ENCODE data around the gene TMED8.
A peak's percentile ranks its signal among the peaks of the same experiment; 100 is the strongest.
"Not testable (repeated sequence)": the region's sequence is repeated elsewhere in the genome, so short reads cannot be mapped to it uniquely, and the experiment has no call there.

Gene TMED8, protein sequence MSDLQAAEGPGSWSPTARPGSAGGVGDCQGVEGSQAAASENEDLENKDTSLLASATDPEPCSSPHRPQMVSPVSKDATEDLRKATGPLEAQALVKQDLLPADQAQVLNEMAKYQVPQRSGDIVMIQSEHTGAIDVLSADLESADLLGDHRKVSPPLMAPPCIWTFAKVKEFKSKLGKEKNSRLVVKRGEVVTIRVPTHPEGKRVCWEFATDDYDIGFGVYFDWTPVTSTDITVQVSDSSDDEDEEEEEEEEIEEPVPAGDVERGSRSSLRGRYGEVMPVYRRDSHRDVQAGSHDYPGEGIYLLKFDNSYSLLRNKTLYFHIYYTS

DNA sequence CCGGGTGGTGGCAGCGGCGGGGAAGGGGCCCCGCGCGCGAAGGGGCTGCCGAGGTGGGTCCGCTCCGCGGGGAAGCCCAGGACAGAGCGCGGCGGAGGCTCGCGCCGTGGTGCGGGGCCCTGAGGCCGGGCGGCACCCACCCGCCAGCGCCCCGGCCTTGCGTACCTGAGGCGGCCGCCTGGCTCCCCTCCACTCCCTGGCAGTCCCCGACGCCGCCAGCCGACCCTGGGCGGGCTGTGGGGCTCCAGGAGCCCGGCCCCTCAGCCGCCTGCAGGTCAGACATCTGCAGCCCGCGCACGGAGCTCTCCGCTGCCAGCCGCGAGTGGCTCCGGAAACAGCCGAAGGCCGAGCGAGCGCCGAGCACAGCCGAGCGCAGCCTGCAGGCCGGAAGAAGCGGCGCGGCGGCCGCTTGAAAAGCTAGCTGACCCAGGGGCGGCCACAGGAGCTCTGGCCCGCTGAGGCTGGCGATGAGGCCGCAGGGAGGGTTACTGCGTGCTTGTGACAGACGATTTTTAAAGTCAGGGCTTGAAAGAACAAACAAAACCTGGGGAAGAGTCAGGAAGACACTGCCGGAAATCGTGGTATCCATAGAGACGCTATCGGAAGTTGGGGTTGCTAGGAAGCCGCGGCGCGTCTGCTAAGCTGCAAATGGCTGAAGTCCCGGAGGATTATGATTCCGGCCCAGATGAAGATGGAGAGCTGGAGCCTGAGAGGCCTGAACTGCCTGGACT is at the start of gene TMED8, which contains the start of gene SAMD15:
TMED8 (minus strand) TSS at position 324 of the 731 bp plus-strand sequence; CDS start at position 283, 41 bp downstream.
SAMD15 (plus strand) TSS at position 609 of the 731 bp plus-strand sequence; CDS start at position 649, 40 bp downstream.
- DNase-seq = peak; percentile 89

DNA sequence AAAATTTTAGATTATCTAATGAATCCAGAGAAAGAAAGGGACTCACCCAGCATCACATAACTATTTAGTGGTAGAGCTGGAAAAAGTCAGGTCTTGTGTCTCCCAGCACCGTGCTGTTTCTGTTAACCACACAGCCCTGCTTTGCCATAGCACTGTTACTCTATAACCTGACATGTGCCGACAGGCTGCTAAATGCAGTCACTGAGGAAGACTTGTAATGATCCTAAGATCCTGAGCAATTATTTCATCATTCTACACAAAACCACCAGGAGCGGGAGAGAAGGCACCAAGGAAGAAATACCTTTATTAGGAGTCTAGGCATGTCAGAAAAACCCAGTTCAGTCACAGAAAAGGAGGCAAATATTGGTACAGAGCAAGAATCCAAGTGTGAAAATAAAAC is 49.5 kb upstream of the TMED8 start:
- DNase-seq = no peak

DNA sequence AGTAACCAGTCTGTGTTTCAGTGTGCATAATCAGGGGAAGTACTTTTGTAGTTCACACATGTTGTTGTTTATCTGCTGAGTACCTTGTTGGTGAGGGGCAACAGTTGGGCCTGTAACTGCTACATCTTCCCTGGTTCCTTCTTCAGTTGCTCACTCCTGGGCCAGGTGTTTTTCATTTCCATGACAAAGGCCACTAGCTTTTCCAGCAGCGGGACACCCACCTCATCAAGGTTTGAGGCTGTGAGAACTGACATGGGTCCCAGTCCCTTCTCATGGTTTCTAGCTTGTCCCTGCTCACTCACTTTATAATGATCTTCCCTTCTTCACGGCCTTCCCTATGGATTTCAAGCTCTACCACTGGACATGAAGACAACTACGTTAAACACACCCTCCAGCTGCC is 48.0 kb upstream of the TMED8 start:
- DNase-seq = no peak

DNA sequence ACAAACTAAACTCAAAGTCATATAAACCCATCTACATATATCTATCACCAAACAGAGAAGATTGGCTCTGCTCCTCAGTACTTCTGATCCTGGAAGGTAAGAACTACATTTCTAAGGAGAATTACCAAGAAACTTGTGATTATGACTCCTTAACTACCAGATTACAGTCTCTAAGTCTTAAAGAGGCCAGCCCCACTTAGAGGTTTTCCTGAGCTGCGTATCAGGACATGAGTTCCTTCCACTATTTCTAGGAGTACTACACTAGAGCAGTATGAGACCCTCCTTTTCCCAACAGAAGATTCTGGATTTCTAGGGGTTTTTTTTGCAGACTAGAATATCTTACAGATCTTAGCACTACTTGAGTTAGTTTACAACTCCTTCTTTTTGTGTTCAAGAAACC is 46.5 kb upstream of the TMED8 start, which contains the start of gene NOXRED1:
NOXRED1 (minus strand) TSS at position 101 of the 400 bp plus-strand sequence. CDS start 634 bp downstream, outside the sequence.
- DNase-seq = no peak

DNA sequence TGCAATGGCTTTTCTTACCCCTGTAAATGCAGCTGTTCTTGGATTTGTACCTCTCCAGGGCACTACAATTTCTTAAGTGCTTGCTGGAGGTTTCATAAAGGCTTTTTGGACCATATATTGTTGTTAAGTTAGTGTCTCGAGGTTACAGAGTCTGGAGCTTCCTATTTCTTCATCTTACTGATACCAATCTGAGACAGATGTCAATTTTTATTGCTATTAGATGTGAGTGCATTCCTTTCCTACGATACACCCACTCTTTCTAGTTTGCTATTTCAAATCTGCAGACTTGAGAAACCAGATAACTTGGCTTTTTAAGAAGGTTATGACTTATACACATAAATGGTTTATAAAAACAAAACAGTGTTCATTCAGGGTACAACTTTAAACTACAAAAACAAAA is 44.3 kb upstream of the TMED8 start:
- no peak for DNase-seq

DNA sequence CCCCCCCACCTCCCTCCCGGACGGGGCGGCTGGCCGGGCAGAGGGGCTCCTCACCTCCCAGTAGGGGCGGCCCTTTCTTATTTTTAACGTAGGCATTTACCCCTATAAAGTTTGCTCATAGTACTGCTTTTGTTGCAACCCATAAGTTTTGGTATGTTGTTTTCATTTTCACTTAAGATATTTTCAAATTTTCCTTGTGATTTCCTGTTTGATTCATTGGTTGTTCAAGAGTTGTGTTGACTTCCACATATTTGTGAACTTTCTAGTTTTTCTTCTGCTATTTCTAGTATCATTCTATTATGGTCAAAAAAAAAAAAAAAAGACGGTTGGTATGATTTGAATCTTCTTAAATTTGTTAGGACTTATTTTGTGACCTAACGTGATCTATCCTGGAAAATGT is 39.9 kb upstream of the TMED8 start:
- no peak for DNase-seq

DNA sequence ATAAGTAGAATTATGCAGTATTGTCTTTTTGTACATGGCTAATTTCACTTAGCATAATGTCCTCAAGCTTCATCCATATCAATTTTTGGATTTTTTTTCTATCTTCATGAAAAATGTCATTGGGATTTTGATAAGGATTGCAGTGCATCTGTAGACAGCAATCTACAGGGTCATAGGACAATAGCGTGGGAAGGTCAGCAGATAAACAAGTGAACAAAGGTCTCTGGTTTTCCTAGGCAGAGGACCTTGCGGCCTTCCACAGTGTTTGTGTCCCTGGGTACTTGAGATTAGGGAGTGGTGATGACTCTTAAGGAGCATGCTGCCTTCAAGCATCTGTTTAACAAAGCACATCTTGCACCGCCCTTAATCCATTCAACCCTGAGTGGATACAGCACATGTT is 39.2 kb upstream of the TMED8 start:
- DNase-seq = not testable (repeated sequence)

DNA sequence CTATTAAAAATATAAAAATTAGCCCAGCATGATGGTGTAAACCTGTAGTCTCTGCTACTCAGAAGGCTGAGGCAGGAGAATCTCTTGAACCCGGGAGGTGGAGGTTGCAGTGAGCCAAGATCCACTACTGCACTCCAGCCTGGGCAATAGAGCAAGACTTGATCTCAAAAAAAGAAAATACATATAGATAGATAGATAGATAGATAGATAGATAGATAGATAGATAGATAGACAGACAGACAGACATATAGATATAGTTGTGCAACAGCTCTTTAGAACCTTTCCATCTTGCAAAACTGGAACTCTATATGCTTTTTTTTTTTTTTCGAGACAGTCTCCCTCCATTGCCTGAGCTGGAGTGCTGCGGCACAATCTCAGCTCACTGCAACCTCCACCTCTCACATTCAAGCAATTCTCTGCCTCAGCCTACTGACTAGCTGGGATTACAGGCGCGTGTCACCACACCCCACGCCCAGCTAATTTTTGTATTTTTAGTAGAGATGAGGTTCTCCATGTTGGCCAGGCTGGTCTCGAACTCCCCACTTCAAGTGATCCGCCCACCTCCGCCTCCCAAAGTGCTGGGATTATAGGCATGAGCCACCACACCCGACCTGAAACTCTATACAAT is 38.6 kb upstream of the TMED8 start:
- DNase-seq = not testable (repeated sequence)

DNA sequence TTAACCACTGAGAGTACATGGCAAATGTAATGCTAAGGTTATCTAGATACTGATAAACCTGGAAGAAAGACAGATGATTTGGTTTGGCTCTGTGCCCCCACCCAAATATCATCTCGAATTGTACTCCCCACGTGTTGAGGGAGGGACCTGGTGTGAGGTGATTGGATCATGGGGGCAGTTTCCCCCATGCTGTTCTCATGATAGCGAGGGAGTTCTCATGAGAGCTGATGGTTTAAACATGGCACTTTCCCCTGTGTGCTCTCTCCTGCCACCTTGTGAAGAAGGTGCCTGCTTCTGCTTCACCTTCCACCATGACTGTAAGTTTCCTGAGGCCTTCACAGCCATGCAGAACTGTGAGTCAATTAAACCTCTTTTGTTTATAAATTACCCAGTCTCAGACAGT is 32.2 kb upstream of the TMED8 start:
- no peak for DNase-seq

DNA sequence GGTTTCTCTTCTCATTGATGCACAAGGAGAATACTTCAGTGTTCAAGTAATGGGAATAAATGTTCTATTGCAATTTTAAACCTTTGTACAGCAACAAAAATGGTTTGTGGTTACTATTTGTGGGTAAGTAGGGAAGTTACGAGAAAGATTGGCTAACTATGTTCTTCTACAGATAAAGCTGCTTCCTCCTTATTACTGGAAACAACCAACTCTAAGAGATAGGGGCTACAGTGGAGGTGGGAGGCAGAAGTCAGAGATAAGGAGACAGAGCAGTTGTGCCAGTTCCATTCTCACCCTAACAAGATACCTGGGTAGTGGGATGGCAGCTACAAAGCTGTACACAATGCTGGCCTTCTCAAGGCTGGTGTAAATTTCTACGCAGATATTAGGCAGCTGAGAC is 30.3 kb upstream of the TMED8 start:
- no peak for DNase-seq

DNA sequence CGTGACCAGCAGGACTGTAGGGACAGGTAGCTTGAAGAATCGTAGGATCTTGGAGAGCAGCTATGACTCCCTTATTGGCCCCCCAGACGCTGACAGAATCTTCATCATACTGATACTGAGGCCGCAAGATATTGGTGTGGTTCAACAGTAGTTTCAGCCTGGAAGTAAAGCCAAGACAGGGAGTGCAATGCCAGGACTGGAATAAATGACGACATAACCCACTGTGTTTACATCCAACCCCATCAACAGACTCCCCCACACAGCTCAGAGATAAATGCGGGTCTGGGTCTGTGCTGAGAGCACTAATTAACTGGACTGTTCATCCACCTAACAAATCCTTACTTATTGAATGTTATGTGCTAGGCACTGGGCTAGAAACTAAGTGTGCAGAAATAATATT is 29.8 kb upstream of the TMED8 start:
- DNase-seq = peak; percentile 1

DNA sequence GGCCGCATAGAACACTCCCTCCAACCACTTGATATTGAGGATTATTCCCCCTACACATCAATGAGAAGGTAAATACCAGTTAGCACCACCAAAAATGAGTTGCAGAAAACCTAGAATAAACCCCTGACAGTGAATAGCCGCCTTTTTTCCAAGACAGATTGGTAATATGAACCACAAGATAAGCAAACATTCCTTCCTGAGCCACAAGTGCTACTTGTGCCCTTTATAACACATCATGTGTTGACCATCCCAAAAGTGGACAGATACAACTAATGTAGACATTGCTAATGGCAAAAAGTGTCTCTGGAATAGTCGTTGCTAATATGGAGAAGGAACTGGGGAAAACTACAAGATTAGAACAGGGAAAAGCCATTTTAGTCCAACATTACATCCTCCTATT is 29.2 kb upstream of the TMED8 start:
- DNase-seq = no peak

DNA sequence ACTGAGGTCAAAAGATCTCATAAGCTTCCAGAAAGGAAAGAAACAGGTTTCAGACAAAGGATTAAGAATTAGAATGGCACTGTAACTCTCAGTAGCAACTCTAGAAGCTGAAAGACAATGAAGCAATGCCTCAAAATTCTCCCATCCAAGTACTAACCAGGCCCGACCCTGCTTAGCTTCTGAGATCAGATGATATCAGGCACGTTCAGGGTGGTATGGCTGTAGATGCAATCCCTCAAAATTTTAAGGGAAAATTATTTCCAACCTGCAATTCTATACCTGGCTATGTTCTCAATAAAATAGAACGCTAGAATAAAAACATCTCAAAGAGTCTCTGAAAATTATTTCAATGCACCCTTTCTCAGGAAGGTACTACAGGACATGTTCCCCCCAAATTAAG is 26.9 kb upstream of the TMED8 start:
- no peak for DNase-seq

DNA sequence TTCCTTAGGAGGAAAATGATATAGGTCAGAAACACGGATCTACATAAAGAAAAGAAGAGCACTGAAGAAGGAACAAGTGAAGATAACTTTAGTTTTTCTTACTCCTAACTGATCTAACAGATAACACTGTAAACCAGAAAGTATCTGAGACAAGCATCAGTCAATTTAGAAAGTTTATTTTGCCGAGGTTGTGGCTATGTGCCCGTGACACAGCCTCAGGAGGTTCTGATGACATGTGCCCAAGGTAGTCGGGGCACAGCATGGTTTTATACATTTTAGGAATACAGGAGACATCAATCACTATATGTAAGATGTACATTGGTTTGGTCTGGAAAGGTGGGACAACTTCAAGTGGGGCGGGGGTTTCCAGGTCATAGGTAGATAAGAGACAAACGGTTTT is 23.3 kb upstream of the TMED8 start:
- no peak for DNase-seq

DNA sequence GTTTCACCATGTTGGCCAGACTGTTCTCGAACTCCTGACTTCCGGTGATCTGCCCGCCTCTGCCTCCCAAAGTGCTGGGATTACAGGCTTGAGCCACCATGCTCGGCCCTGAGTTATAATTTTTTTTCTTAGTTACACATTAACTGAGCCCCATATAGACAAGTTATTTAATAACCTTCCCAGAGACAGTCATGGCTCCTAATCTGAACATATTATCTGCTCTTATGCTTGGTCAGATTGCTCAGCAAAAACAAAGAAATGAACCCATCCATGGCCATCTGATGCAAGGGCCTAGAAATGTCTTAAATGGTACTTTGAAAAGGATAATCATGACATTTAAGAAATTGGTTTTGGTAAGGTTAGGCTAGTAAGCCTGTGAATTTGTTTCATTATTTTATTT is 13.3 kb upstream of the TMED8 start:
- no peak for DNase-seq

DNA sequence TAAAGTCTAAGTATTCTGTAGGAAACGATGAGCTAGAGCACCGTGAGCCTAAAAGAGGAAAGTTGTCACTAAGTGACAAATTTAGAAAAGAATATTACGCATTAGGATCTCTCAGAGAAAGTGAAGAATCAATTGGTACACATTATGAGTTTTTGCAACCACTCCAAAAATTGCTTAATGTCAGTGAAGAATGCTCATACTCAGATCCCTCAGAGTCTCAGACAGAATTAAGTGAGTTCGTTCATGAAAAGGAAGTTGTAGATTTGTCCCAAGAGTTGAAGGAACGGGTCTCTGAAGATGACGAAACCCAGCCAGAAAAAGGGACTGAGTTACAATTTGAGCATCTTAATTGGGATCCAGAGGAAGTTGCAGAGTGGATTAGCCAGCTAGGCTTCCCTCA is 1.8 kb upstream of the TMED8 start:
- DNase-seq = no peak

DNA sequence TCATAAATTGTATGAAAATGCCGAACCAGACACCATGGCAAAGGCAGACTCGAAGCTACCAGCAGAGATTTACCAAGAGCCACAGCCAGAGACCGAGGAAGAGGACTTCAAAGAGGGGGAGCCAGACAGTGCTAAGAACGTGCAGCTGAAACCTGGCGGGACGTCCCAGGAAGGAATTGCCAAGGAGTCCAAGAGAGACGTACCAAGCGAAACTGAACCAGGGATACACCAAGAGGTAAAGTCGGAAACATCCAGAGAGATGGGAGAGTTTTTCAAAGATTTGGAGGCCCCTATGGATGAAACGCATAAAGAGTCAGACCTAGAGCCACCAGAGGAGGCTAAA is 579 bp upstream of the TMED8 start:
- no peak for DNase-seq

DNA sequence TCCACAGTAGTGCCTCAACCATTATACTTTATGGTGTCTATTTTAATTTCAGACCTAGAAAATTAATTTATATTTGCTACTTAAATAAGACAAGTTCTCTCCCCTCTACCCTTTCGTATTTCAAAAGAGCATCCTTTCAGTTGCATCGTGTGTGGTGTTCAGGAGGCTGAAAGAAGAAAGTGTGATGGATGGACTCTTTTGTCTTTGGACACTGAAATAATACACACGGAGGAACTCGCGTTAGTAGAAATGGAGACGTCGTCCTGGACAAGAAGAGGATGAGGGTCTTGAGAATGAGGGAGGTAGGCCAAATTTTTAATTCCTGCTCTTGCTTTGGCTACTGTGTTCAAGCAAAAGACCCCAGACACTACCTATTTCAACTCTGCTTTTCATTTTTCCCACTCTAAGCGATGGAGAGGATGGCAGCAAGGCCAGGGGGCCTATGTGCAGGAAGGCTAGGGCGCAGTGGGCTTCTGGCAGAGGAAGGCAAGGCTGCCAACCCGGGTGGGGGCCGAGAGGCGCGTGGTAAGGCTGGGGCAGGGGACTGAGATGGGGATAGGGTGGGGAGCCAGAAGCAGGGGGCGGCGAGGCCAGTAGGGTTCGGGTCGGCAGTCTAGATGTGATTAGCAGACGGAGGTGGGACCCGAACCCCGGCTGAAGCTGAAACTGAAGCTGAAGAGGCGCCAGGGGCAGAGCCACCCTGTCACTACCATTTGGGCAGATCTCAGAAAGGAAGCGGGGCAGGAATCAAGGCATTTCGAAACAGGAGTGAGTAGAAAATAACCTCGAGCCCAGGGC is 722 bp downstream of the TMED8 start:
- peak; percentile 63 for DNase-seq

DNA sequence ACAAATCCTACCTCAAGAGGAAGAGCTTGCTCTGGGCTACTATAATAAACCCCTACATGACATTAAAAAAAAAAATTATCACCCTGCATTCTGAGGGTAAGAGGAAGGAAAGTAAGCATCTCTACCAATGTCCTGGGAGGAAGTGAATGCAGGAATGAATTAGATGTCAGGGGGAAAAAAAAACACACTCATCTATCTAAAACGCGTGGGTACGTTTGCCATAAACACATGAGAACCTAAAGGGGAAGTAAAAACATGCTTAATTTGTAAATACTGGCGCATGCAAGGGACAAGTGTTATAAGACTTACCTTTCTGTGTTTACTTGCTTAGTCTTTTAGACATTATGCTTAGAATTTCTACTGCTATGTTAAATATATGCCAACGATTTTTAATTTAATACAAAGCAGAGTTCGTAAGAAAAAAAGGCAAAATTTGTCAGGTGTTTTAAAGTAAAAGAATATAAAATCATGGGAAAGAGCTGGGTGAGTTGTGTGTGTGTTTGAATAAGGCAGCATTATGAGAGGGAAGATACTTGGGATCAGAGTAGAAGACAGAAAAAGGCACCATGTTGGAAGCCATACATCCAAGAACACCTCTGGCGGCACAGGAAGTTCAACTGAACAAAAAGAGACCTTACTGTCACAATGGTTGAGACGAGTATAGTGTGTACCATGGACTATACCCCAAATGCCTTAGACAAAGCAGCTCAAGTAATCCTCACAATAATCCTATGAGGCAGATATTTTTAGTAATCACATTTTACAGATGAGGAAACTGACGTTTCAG is 1.5 kb downstream of the TMED8 start:
- DNase-seq = no peak

DNA sequence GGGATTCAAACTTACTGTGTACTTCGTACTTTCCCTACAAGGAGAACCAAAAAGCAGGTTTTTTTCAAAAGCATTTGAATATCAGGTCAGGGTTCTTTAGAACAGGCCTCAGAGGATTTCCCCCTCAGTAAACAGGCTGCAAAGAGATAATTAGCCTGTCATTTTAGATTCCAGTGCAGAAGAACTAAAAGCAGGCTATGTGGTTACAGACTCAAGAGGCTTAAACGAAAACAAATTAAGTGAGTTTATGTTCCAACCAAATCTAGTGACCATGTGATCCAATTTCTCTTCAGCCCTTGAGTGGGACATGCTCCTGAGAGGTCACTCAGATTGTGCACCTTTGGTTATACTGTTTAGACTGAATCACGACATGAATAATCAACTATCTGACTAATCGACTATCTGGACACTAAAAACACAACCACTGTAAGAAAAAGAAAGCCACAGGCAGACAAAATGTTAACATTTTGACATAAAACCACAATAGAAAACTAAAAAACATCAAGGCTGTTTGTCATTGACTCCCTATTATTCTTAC is 4.5 kb downstream of the TMED8 start:
- DNase-seq = peak; percentile 54

DNA sequence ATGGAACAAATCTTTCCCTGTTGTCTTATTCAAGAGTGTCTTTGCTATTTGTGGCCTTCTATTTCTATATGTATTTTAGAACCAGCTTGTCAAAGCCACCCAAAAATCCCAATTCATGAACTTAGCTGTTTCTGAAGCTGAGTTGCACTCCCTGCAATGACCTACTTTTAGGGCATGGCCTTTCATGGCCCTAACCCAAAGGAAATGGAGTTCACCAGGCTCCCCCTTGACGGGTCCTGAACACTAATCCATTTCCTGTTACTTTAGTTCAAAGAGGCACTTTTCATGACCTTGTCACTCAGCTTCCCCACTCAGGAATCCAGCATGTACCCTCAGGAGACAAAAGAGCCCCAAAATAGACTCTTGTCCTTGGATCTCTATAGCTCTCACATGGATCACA is 7.6 kb downstream of the TMED8 start:
- DNase-seq = peak; percentile 14

DNA sequence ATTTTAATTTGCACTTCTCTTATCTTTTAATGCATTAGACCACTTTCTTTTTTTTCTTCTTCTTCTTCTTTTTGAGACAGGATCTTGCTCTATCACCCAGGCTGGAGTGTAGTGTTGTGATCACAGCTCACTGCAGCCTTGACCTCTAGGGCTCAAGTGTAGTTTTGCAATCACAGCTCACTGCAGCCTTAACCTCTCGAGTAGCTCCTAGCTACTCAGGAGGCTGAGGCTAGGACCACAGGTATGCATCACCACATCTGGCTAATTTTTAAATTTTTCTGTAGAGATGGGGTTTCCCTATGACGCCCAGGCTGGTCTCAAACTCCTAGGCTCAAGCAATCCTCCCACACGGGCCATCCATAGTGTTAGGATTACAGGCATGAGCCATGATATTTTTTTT is 12.7 kb downstream of the TMED8 start:
- no peak for DNase-seq

Data from activated CD4-positive, alpha-beta T cell treated with anti-CD3 and anti-CD28 coated beads, Interleukin-10, Interleukin-2, amounts not matched to agents 100 ng/mL and 50 ng/mL, durations not matched to agents 16 hours and 8 hours (primary cell).